ENCODE data around the gene RHO. TPM values are rescaled to one million over a fixed set of nuclear protein-coding genes. Genes with fewer than 3 reads are reported as not detected.

Gene RHO
- total and polyA plus RNA-seq, 10 of the 15 experiments (the other 5 are each of a cell fraction or from before 2014, with no cell fraction given) = not detected

DNA sequence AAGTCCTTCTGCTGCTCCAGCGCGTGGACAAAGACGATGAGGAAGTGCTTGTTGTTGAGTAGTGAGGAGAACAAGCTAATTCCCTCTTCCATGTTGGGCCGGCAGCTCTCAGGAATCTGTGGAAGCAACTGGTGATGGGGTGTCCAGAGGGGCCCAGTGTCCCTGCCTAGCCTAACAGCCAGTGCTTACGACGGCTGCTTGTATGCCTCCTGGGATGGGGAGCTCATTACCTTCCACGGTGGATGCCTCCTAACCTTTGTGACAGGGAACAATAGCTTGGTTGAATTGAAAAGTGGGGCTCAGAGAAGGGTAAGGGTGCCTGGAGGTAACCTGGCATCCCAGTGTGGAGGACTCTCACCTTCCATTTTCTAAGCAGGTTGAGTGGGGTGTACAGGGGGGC lies 37.5 kb downstream of the RHO start:
- in situ Hi-C loops (cut with MboI) = no loop called here
- ATAC-seq = no peak
- no TSS peak for BruUV-seq (replicated peaks)
- H3K9ac ChIP-seq (ENCODE audit: control insufficient read depth, insufficient read depth, low read length) = no peak overlapping the region
- H3K9me3 ChIP-seq (replicated peaks; ENCODE audit: control insufficient read depth, insufficient read depth, low read length) = no peaks in the 10 kb centered on the region
- H3K79me2 ChIP-seq (ENCODE audit: control insufficient read depth, insufficient read depth, low read length) = no peaks in the 10 kb centered on the region
- no peak overlapping the region for H3K4me3 ChIP-seq
- H2AFZ ChIP-seq (ENCODE audit: control insufficient read depth, low read depth, low read length) = no peak overlapping the region
- H3K36me3 ChIP-seq (ENCODE audit: control insufficient read depth in 2 of 2, insufficient read depth in 2 of 2, low read length in 1 of 2) = no peaks in the 10 kb centered on the region
- FAIRE-seq = no peak
- no peaks in the 10 kb centered on the region for H4K20me1 ChIP-seq (ENCODE audit: control insufficient read depth, insufficient read depth)
- intact Hi-C loops (cut with micrococcal nuclease; ENCODE audit: unreplicated experiment) = no loop called here
- ChIA-PET SMC1A (ENCODE audit: uncharacterized antibody, unreplicated experiment) (no interaction called here), RAD21 (ENCODE audit: unreplicated experiment) (no interaction called here), POLR2A (no interaction called here), CTCF (interaction anchor here (1.5 kb wide), 1 partner anchor 75 kb away, joined by 6 read pairs; no protein-coding TSS in a partner anchor)
- no peaks in the 10 kb centered on the region for H3K4me1 ChIP-seq (ENCODE audit: control insufficient read depth, insufficient read depth, low read length)
- TF ChIP-seq CHD4 (IDR thresholded peaks at IDR 0.05) (no peak), NR2C2 (IDR thresholded peaks at IDR 0.05; ENCODE audit: borderline replicate concordance, control insufficient read depth, insufficient read length, low read depth) (no peak), ZNF384 (IDR thresholded peaks at IDR 0.05; ENCODE audit: borderline replicate concordance, low read depth, low read length) (no peak), BCLAF1 (IDR thresholded peaks at IDR 0.05) (no peak), BHLHE40 (IDR thresholded peaks at IDR 0.05; ENCODE audit: borderline replicate concordance in 1 of 2, low read depth in 2 of 2, low read length in 1 of 2) (no peak), ZBTB33 (IDR thresholded peaks at IDR 0.05) (no peak), RFX5 (IDR thresholded peaks at IDR 0.05; ENCODE audit: low read depth, low read length) (no peak), IKZF1 (conservative IDR thresholded peaks at IDR 0.05) (no peak), PAX5 (IDR thresholded peaks at IDR 0.05; ENCODE audit: borderline replicate concordance, low read depth, low read length) (no peak)
- TF ChIP-seq, protein P1, sequence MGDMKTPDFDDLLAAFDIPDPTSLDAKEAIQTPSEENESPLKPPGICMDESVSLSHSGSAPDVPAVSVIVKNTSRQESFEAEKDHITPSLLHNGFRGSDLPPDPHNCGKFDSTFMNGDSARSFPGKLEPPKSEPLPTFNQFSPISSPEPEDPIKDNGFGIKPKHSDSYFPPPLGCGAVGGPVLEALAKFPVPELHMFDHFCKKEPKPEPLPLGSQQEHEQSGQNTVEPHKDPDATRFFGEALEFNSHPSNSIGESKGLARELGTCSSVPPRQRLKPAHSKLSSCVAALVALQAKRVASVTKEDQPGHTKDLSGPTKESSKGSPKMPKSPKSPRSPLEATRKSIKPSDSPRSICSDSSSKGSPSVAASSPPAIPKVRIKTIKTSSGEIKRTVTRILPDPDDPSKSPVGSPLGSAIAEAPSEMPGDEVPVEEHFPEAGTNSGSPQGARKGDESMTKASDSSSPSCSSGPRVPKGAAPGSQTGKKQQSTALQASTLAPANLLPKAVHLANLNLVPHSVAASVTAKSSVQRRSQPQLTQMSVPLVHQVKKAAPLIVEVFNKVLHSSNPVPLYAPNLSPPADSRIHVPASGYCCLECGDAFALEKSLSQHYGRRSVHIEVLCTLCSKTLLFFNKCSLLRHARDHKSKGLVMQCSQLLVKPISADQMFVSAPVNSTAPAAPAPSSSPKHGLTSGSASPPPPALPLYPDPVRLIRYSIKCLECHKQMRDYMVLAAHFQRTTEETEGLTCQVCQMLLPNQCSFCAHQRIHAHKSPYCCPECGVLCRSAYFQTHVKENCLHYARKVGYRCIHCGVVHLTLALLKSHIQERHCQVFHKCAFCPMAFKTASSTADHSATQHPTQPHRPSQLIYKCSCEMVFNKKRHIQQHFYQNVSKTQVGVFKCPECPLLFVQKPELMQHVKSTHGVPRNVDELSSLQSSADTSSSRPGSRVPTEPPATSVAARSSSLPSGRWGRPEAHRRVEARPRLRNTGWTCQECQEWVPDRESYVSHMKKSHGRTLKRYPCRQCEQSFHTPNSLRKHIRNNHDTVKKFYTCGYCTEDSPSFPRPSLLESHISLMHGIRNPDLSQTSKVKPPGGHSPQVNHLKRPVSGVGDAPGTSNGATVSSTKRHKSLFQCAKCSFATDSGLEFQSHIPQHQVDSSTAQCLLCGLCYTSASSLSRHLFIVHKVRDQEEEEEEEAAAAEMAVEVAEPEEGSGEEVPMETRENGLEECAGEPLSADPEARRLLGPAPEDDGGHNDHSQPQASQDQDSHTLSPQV (IDR thresholded peaks at IDR 0.05) = no peak
- TF ChIP-seq, protein P2, sequence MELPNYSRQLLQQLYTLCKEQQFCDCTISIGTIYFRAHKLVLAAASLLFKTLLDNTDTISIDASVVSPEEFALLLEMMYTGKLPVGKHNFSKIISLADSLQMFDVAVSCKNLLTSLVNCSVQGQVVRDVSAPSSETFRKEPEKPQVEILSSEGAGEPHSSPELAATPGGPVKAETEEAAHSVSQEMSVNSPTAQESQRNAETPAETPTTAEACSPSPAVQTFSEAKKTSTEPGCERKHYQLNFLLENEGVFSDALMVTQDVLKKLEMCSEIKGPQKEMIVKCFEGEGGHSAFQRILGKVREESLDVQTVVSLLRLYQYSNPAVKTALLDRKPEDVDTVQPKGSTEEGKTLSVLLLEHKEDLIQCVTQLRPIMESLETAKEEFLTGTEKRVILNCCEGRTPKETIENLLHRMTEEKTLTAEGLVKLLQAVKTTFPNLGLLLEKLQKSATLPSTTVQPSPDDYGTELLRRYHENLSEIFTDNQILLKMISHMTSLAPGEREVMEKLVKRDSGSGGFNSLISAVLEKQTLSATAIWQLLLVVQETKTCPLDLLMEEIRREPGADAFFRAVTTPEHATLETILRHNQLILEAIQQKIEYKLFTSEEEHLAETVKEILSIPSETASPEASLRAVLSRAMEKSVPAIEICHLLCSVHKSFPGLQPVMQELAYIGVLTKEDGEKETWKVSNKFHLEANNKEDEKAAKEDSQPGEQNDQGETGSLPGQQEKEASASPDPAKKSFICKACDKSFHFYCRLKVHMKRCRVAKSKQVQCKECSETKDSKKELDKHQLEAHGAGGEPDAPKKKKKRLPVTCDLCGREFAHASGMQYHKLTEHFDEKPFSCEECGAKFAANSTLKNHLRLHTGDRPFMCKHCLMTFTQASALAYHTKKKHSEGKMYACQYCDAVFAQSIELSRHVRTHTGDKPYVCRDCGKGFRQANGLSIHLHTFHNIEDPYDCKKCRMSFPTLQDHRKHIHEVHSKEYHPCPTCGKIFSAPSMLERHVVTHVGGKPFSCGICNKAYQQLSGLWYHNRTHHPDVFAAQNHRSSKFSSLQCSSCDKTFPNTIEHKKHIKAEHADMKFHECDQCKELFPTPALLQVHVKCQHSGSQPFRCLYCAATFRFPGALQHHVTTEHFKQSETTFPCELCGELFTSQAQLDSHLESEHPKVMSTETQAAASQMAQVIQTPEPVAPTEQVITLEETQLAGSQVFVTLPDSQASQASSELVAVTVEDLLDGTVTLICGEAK (IDR thresholded peaks at IDR 0.05; ENCODE audit: borderline replicate concordance) = no peak
- WGBS (ENCODE audit: insufficient coverage, insufficient replicate concordance, low lambda C conversion rate, missing lambda C conversion rate) = 91% methylated on average over 7 of the region's 7 CpGs
- H3K4me2 ChIP-seq (ENCODE audit: control insufficient read depth, insufficient read depth) = no peak overlapping the region
- H3K27me3 ChIP-seq (replicated peaks in 1 of 2; ENCODE audit: control insufficient read depth in 2 of 2, insufficient read depth in 2 of 2, low read length in 1 of 2) = no peaks in the 10 kb centered on the region
- no peak for DNase-seq (ENCODE audit: low read depth, low spot score)
- no peak overlapping the region for H3K27ac ChIP-seq (ENCODE audit: control insufficient read depth, insufficient read depth)

Data from GM12878 (cell line).